Measurements from ENCODE around the gene MLLT3. TPM values are rescaled to one million over a fixed set of nuclear protein-coding genes. Genes with fewer than 3 reads are reported as not detected.

The MLLT3 gene
- total RNA-seq, 2 donors from 2014 or later = 40.0 to 47.5 TPM

DNA sequence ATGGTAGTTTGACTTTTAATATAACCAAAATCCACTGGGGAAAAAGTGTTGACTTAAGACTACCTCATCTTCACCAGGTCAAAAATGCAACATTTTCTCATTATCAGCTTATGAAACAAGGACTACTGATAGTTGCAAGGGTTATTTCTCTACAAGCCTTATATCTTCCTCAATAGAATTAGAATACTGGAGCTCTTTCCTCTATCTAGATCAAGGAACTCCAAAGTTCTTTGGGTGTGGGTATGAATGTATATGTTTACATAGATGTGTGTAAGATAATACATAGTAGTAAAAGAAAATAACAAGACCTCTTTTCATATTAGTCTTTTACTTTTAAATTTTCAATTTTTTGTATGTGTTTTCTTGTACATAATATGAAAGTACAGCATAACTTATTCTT lies 244.5 kb downstream of the MLLT3 start:
- no peak for ATAC-seq (replicated peaks in 1 of 2)
- Mint-ChIP-seq H3K27me3 (ENCODE audit: low read depth) (no peaks in the 10 kb centered on the region), H3K27ac (no peak overlapping the region), H3K4me3 (no peak overlapping the region), H3K4me1 (ENCODE audit: low read depth) (peaks cover 69% of the 10 kb centered on the region), H3K36me3 (ENCODE audit: insufficient read depth in 2 of 2) (peaks cover 0 to 1% of the 10 kb centered on the region in 2 donors), H3K9me3 (no peaks in the 10 kb centered on the region)
- no peak for DNase-seq

DNA sequence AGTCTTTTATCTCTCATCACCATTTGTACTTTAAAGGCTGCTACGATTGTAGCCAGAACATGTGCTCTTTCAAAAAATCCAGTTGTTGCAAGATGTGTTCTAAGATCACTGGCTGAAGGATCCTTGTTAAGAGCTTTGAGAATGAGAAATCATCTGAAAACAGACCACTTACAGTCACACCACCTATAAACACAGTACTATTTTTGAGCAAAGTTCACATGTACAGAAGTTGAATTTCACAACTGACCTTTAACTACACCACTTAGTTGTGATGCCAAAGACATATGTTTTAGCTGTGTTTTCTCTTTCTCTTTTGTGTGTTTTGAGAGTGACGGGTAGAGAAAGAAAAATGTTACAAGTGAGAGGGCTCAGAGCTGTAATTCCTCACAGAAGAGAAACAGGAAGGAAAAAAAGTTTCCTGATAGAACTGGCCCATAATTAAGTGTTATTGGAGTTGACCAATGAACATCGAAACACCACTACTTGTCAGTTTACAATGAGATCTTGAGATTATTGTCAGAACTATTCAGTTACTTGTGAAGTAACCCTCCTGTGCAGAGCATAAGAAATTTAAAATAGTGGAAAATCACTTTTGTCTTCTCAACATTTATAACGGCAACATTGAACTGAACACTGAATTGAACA lies 245.4 kb downstream of the MLLT3 start:
- no peaks in the 10 kb centered on the region for H3K9me3 Mint-ChIP-seq
- peak overlapping the region; percentile 81 for H3K27ac Mint-ChIP-seq
- ATAC-seq (replicated peaks in 1 of 2) (no peak), DNase-seq (no peak)
- H3K36me3 Mint-ChIP-seq (ENCODE audit: insufficient read depth in 2 of 2) = peaks cover under 1 to 1% of the 10 kb centered on the region in 2 donors
- H3K4me1 Mint-ChIP-seq (ENCODE audit: low read depth) = peaks cover 62% of the 10 kb centered on the region
- H3K4me3 Mint-ChIP-seq = peak overlapping the region; percentile 48 to 70
- no peaks in the 10 kb centered on the region for H3K27me3 Mint-ChIP-seq (ENCODE audit: low read depth)

DNA sequence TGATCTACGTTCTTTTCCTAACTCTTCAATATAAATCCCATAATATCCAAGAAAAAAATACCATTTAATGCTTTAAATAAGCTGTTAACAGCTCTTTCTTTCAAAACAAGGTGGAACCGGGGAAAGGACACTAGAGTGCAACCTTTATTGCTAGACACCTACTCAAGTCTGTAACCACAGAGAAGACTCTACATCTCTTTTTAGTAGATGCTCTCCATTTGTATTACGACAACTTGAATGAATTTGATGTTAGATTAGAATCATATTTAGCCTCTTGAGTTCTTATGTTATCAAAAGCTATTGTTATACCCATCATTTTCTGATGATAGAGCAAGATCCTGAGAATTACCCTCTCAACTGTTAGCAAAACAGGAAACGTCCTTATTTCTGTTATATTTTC lies 246.3 kb downstream of the MLLT3 start:
- DNase-seq = no peak
- Mint-ChIP-seq H3K36me3 (ENCODE audit: insufficient read depth in 2 of 2) (peaks cover 1 to 3% of the 10 kb centered on the region in 2 donors), H3K27me3 (ENCODE audit: low read depth) (no peaks in the 10 kb centered on the region), H3K27ac (peak overlapping the region; percentile 54), H3K4me1 (ENCODE audit: low read depth) (peaks cover 70% of the 10 kb centered on the region), H3K9me3 (no peaks in the 10 kb centered on the region), H3K4me3 (peak overlapping the region; percentile 45 to 49)
- ATAC-seq (replicated peaks in 1 of 2) = peak; percentile 42 to 51

DNA sequence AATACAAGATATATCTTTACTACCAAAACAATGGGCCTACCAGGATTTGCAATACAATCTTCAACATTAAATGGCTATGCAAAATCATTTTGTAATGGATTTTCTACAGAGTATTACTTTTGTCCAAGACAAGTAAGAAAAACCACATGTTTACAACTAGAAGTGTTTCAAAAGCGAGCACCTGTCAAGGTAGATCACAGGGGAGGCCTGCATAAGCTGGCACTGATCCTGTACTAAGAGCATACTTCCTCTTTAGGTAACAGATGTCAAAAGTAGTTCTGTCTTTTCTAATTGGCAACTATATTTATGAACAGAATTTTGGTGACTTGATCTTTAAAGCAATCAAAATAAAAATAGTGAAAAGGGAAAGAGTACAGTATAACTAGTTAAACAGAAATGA lies 249.0 kb downstream of the MLLT3 start:
- no peak for ATAC-seq (replicated peaks in 1 of 2)
- Mint-ChIP-seq H3K27ac (no peak overlapping the region), H3K4me1 (ENCODE audit: low read depth) (peaks cover 70% of the 10 kb centered on the region)

DNA sequence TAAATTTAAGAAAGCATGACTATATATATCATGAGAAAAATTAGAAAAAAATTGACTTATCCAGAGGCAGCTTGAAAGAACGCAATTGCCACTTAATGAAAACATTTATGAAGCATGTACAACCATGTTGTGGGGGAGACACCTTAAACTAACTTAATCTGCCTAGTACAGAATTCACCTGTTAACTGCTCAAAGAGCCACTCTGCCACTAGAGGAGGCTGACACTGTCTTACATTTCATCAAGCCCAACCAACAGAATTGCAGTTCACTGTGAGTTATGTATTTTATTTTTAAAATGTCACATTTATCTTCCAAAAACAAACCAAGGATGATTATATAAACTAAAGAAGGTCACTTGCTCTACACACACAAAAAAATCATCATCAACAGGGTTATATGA lies 252.9 kb downstream of the MLLT3 start:
- ATAC-seq (replicated peaks in 1 of 2) (no peak), DNase-seq (no peak)
- H3K27me3 Mint-ChIP-seq (ENCODE audit: low read depth) = no peaks in the 10 kb centered on the region
- H3K4me3 Mint-ChIP-seq = no peak overlapping the region
- peaks cover 48% of the 10 kb centered on the region for H3K4me1 Mint-ChIP-seq (ENCODE audit: low read depth)
- peaks cover 3 to 6% of the 10 kb centered on the region in 2 donors for H3K36me3 Mint-ChIP-seq (ENCODE audit: insufficient read depth in 2 of 2)
- H3K9me3 Mint-ChIP-seq = peaks cover 2 to 3% of the 10 kb centered on the region in 2 donors
- H3K27ac Mint-ChIP-seq = no peak overlapping the region

More for the DNA sequence above, 249.0 kb downstream of the MLLT3 start:
- Mint-ChIP-seq H3K9me3 (no peaks in the 10 kb centered on the region), H3K4me3 (no peak overlapping the region), H3K27me3 (ENCODE audit: low read depth) (no peaks in the 10 kb centered on the region), H3K36me3 (ENCODE audit: insufficient read depth in 2 of 2) (peaks cover 0 to 3% of the 10 kb centered on the region in 2 donors)
- DNase-seq = no peak

DNA sequence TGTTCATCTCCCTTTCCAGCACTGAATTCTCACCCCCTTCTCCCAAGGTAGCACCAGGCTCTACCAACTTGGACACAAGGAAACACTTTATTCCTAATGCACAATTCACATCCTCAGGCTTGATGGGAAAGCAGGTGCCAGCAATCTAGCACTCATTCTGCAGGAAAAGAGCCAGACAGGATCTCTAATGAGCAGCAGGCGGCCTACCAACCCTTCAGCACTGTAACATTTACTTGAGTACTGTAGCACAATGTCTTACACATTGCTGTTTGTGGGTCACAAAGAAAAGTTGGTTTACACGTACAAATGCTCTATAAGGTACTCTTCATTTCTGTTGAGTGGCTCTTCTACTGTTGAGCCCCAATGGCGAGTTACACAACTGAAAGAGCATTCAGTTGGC lies 254.4 kb downstream of the MLLT3 start:
- no peaks in the 10 kb centered on the region for H3K27me3 Mint-ChIP-seq (ENCODE audit: low read depth)
- H3K27ac Mint-ChIP-seq = no peak overlapping the region
- peaks cover 3 to 11% of the 10 kb centered on the region in 2 donors for H3K36me3 Mint-ChIP-seq (ENCODE audit: insufficient read depth in 2 of 2)
- H3K4me3 Mint-ChIP-seq = no peak overlapping the region
- peaks cover 2 to 3% of the 10 kb centered on the region in 2 donors for H3K9me3 Mint-ChIP-seq
- DNase-seq (no peak), ATAC-seq (replicated peaks in 1 of 2) (no peak)
- peaks cover 39% of the 10 kb centered on the region for H3K4me1 Mint-ChIP-seq (ENCODE audit: low read depth)

DNA sequence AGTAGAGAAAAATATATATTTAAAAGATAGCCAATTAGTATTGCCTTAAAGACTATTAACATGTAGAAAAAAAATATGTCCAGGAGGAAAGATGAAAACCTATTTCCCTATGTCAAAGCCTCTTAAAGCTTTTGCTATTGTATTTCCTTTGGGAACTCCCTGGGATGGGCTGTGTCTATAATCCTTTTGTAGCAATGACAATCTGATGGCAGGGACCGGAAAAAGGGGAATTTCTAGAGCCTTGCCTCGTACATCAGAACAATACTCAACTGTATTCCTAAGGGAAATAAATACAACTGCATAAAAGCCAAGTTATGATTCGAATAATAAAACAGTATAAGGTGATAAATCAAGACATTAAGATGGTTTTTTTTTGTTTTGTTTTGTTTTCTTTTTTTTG lies 257.3 kb downstream of the MLLT3 start:
- no peak for ATAC-seq (replicated peaks in 1 of 2)
- Mint-ChIP-seq H3K27ac (no peak overlapping the region), H3K4me3 (no peak overlapping the region), H3K36me3 (ENCODE audit: insufficient read depth in 2 of 2) (peaks cover 13 to 16% of the 10 kb centered on the region in 2 donors), H3K4me1 (ENCODE audit: low read depth) (peaks cover 51% of the 10 kb centered on the region), H3K9me3 (peaks cover 2 to 3% of the 10 kb centered on the region in 2 donors), H3K27me3 (ENCODE audit: low read depth) (no peaks in the 10 kb centered on the region)
- DNase-seq = no peak

DNA sequence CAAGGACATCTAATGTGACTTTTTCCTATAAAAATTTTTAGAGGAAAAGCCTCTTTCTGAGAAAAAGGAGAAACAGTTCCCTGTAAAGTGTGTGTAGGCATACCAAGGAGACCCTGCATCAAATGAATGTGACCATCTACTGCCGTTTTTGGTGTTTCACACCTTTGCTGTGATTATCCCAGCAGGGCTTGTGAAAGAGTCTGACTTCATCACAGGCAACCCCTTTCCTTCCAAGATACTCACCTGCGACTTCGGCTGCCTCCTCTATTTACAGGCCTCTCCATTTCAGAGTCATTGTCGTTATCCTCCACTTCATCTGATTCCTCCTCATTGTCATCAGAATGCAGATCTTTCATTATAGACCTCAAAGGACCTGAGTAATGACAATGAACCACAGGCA lies 259.1 kb downstream of the MLLT3 start:
- Mint-ChIP-seq H3K4me1 (ENCODE audit: low read depth) (peaks cover 57% of the 10 kb centered on the region), H3K36me3 (ENCODE audit: insufficient read depth in 2 of 2) (peaks cover 13 to 16% of the 10 kb centered on the region in 2 donors), H3K9me3 (peaks cover 2 to 3% of the 10 kb centered on the region in 2 donors), H3K4me3 (no peak overlapping the region), H3K27me3 (ENCODE audit: low read depth) (no peaks in the 10 kb centered on the region), H3K27ac (no peak overlapping the region)
- no peak for ATAC-seq (replicated peaks in 1 of 2)
- DNase-seq = no peak

DNA sequence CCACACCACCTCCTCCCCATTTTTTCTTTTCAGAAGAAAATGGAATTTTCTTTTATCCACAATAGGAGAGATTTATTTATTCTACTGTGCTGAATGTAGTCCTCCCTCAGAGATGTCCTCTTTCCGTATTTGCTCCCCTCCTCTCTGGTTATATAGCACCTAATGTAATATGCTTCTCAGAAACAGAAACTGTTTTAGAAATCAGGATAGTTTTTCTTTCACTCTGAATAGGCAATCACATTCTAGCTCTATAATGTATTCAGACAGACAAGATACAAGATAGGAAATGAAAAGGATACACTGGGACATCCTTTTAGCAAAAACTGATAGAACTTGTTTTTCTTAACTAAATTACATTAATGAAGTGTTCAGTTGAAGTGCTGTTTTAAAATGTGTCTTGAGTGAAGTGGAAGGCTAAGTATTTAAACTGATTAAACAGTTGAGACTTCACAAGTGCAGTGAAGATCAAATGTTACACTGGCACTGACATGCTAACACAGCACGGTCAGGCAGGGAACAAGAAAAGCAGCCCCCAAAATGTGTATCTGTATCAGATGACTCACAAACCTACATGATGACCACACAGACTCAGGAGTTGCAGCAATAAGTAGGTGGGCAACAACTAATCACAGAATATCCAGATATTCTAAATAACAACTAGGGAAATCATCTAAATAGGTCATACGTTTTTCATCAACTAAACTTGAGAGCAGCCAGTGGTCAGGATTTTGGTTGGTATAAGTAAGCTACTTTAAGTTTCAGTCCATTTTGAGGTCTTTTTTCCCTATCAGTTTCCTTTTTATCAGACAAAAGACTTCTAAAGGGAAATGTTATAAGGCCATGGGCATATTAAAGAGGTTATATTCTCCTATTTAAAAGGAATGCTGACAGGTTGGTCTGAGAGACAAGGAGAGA lies 260.4 kb downstream of the MLLT3 start:
- H3K9me3 Mint-ChIP-seq = no peaks in the 10 kb centered on the region
- peaks cover 11 to 13% of the 10 kb centered on the region in 2 donors for H3K36me3 Mint-ChIP-seq (ENCODE audit: insufficient read depth in 2 of 2)
- H3K27ac Mint-ChIP-seq = peak overlapping the region; percentile 79
- DNase-seq = no peak
- no peaks in the 10 kb centered on the region for H3K27me3 Mint-ChIP-seq (ENCODE audit: low read depth)
- ATAC-seq (replicated peaks in 1 of 2) = peak; percentile 26 to 32
- H3K4me1 Mint-ChIP-seq (ENCODE audit: low read depth) = peaks cover 64% of the 10 kb centered on the region
- peak overlapping the region; percentile 61 to 71 for H3K4me3 Mint-ChIP-seq

DNA sequence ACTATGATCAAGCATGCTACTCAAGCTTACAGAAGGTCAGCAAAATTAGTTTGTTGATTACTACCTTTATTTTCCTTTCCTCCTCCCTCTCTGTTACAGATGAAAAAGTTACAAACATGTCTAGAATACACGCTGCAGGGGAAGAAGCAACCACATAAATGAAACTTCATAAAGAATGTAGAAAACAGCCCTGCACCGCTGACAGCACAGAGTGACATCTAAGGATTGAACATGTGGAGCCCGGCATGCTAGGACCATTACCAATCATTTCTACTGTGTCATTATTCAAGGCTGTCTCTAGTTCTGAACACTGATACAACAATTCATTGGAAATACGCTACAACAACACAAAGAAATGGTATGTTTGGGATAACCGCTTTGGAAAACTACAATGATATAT lies 261.1 kb downstream of the MLLT3 start:
- H3K36me3 Mint-ChIP-seq (ENCODE audit: insufficient read depth in 2 of 2) = peaks cover 11 to 13% of the 10 kb centered on the region in 2 donors
- H3K4me1 Mint-ChIP-seq (ENCODE audit: low read depth) = peaks cover 70% of the 10 kb centered on the region
- no peak for ATAC-seq (replicated peaks in 1 of 2)
- no peak for DNase-seq
- no peaks in the 10 kb centered on the region for H3K9me3 Mint-ChIP-seq
- H3K27me3 Mint-ChIP-seq (ENCODE audit: low read depth) = no peaks in the 10 kb centered on the region
- H3K27ac Mint-ChIP-seq = peak overlapping the region; percentile 79
- H3K4me3 Mint-ChIP-seq = peak overlapping the region; percentile 54 to 71

DNA sequence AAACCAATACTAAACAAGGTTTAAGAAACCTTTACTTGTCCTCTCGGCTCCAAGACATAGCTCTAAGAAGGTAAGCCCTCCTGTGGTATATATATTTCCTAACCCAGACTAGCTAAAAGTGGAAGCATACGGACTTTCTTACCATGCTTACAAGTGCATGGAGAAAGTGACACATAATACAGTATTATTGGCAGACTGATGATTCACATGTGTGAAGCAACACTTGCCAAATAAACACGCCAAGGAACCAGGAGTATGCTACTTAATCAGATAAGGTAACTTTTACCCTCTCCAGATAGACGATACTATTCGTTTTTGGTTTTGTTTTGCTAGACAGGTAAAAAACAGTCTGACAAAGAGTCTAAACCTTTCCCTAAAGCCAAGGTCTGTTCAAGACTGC lies 264.1 kb downstream of the MLLT3 start:
- peak; percentile 67 to 71 for ATAC-seq (replicated peaks in 1 of 2)
- Mint-ChIP-seq H3K27ac (peak overlapping the region; percentile 92), H3K9me3 (no peaks in the 10 kb centered on the region), H3K27me3 (ENCODE audit: low read depth) (no peaks in the 10 kb centered on the region), H3K4me3 (peak overlapping the region; percentile 21 to 79), H3K36me3 (ENCODE audit: insufficient read depth in 2 of 2) (peaks cover 10 to 12% of the 10 kb centered on the region in 2 donors), H3K4me1 (ENCODE audit: low read depth) (peaks cover 96% of the 10 kb centered on the region)
- peak in 1 of 2 donors; percentile 18 for DNase-seq

DNA sequence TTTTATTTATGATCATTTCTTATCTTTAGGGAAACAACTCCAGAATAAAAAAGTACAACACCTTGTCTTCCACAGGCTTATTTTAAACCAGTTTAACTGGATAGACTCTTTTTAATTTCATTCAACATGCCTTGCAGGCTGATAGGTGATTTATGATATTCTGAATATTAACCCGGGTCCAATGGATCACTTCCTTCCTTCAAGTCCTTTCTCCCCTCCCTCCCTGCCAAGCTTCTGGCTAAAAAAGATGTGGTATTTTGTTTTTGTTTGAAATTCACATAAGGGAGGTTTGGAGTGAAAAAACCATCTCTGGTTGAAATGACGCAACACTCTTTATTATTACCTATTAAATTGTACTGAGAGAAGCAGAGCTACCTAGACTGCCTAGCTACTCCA lies 265.3 kb downstream of the MLLT3 start:
- H3K4me1 Mint-ChIP-seq (ENCODE audit: low read depth) = peaks cover 95% of the 10 kb centered on the region
- no peak for ATAC-seq (replicated peaks in 1 of 2)
- no peaks in the 10 kb centered on the region for H3K27me3 Mint-ChIP-seq (ENCODE audit: low read depth)
- no peaks in the 10 kb centered on the region for H3K9me3 Mint-ChIP-seq
- DNase-seq = no peak
- no peak overlapping the region for H3K4me3 Mint-ChIP-seq
- peak overlapping the region; percentile 19 for H3K27ac Mint-ChIP-seq
- peaks cover 7 to 11% of the 10 kb centered on the region in 2 donors for H3K36me3 Mint-ChIP-seq (ENCODE audit: insufficient read depth in 2 of 2)

DNA sequence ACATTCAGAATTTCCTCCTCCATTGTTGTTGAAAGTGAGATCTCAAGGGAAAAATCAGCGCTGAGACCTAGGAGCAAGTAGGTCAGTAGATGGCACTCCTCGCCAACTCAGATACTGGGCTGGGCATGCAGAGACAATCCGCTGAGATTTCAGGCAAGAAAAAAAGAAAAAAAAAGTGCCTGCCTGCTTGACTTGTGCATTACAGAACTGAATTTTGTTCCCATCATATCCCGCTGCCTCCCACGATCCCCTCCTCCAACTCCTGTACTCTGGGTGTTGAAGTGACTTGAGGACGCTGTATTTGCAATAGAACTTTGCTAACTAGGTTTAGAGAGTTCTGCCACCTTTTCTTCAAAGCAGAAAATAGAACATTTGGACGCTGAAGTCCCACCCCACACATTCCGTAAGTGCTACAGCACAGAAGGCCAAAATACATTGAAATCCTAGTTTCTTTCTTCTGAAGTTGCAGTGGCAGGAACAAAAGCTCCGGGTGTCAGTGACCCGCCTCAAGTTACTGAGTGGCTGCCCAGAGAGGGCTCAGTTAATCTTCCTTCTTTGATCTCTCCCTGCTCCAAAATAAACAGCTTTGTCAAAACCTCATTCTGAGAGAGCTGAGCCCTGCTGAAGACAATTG lies 265.8 kb downstream of the MLLT3 start:
- Mint-ChIP-seq H3K27me3 (ENCODE audit: low read depth) (no peaks in the 10 kb centered on the region), H3K9me3 (no peaks in the 10 kb centered on the region), H3K4me3 (no peak overlapping the region), H3K36me3 (ENCODE audit: insufficient read depth in 2 of 2) (peaks cover 3 to 14% of the 10 kb centered on the region in 2 donors), H3K4me1 (ENCODE audit: low read depth) (peaks cover 95% of the 10 kb centered on the region), H3K27ac (peak overlapping the region; percentile 19)
- ATAC-seq (replicated peaks in 1 of 2) = peak; percentile 21 to 29
- DNase-seq = peak; percentile 52 to 60
